ENCODE data around the gene GCNT1.

DNA sequence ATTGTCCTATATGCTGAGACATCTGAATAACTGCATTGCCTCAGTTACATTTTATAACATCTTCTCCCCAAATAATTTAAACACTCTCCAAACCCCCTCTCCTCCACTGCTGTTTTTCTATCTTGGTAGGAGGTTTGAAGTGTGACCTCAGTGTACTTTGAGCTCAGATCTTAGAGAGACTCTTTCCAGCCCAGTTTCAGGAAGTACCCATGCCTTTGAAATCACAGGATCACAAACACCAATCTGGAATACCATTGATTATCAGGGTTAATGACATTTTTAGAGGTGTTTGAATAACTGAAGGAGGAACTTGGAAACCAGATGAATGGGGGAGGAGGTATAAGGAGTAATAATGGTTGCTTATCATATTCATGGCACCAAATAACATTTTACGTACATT is 93.2 kb downstream of the GCNT1 start:
- TF ChIP-seq, protein P1, sequence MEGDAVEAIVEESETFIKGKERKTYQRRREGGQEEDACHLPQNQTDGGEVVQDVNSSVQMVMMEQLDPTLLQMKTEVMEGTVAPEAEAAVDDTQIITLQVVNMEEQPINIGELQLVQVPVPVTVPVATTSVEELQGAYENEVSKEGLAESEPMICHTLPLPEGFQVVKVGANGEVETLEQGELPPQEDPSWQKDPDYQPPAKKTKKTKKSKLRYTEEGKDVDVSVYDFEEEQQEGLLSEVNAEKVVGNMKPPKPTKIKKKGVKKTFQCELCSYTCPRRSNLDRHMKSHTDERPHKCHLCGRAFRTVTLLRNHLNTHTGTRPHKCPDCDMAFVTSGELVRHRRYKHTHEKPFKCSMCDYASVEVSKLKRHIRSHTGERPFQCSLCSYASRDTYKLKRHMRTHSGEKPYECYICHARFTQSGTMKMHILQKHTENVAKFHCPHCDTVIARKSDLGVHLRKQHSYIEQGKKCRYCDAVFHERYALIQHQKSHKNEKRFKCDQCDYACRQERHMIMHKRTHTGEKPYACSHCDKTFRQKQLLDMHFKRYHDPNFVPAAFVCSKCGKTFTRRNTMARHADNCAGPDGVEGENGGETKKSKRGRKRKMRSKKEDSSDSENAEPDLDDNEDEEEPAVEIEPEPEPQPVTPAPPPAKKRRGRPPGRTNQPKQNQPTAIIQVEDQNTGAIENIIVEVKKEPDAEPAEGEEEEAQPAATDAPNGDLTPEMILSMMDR (IDR thresholded peaks at IDR 0.05; ENCODE audit: borderline replicate concordance, extremely low read depth, low read length, poor library complexity, severe bottlenecking), result no peak
- TF ChIP-seq EZH2 (IDR thresholded peaks at IDR 0.05; ENCODE audit: borderline replicate concordance, low read depth, low read length, severe bottlenecking), result no peak
